ENCODE results near the gene CLSTN2.

Gene CLSTN2

GRCh38 chr3:140015741-140016140 lies 80.8 kb downstream of the CLSTN2 start:
- peaks cover 2% of the 10 kb centered on the region for H3K9me3 ChIP-seq (ENCODE audit: insufficient read depth, low read depth, low read length)
- no peaks in the 10 kb centered on the region for H3K36me3 ChIP-seq (ENCODE audit: control insufficient read depth in 1 of 2, insufficient read depth in 2 of 2, low read length in 2 of 2)
- no peak overlapping the region for H3K18ac ChIP-seq (ENCODE audit: low read length)
- no peak overlapping the region for H2BK5ac ChIP-seq (ENCODE audit: low read depth, low read length, poor library complexity)
- no peak overlapping the region for H3K23ac ChIP-seq (ENCODE audit: low read length)
- H2AFZ ChIP-seq (ENCODE audit: insufficient read depth, low read length, poor library complexity), result no peak overlapping the region
- WGBS (ENCODE audit: extremely low coverage, insufficient coverage, insufficient read length), result no CpG with 5 or more reads among the region's 3 CpGs
- H3K4me3 ChIP-seq (ENCODE audit: low read depth, low read length), result no peak overlapping the region
- no peak overlapping the region for H4K91ac ChIP-seq (ENCODE audit: low read depth, low read length)
- H3K27ac ChIP-seq (ENCODE audit: low read depth, low read length), result no peak overlapping the region
- no peaks in the 10 kb centered on the region for H3K79me2 ChIP-seq (ENCODE audit: control insufficient read depth, insufficient read depth, low read length, poor library complexity)
- no peak overlapping the region for H3K9ac ChIP-seq (ENCODE audit: low read length)
- no peaks in the 10 kb centered on the region for H3K27me3 ChIP-seq (ENCODE audit: insufficient read depth, low read length)
- H4K12ac ChIP-seq (ENCODE audit: low read depth, low read length), result no peak overlapping the region
- H4K8ac ChIP-seq (ENCODE audit: low read depth, low read length), result no peak overlapping the region
- H2AK5ac ChIP-seq (ENCODE audit: low read length), result no peak overlapping the region
- no peak for DNase-seq
- no peak overlapping the region for H2BK120ac ChIP-seq (ENCODE audit: insufficient read depth, low read length, poor library complexity)
- no peak overlapping the region for H3K14ac ChIP-seq (ENCODE audit: low read length)
- H2BK12ac ChIP-seq (ENCODE audit: low read length), result no peak overlapping the region
- H3K79me1 ChIP-seq (ENCODE audit: low read length), result no peaks in the 10 kb centered on the region
- no peak overlapping the region for H3K4me2 ChIP-seq (ENCODE audit: low read length)
- no peak overlapping the region for H3K4ac ChIP-seq (ENCODE audit: low read depth, low read length)
- no peaks in the 10 kb centered on the region for H3K4me1 ChIP-seq (ENCODE audit: control insufficient read depth in 1 of 2, insufficient read depth in 2 of 2, low read length in 2 of 2)

GRCh38 chr3:140018556-140018955 lies 83.6 kb downstream of the CLSTN2 start:
- Histone ChIP-seq H3K27ac (ENCODE audit: low read depth, low read length) (no peak overlapping the region), H3K27me3 (ENCODE audit: insufficient read depth, low read length) (no peaks in the 10 kb centered on the region), H2AK5ac (ENCODE audit: low read length) (no peak overlapping the region), H4K8ac (ENCODE audit: low read depth, low read length) (no peak overlapping the region), H4K91ac (ENCODE audit: low read depth, low read length) (no peak overlapping the region), H3K18ac (ENCODE audit: low read length) (no peak overlapping the region), H2AFZ (ENCODE audit: insufficient read depth, low read length, poor library complexity) (no peak overlapping the region), H2BK5ac (ENCODE audit: low read depth, low read length, poor library complexity) (no peak overlapping the region), H3K79me2 (ENCODE audit: control insufficient read depth, insufficient read depth, low read length, poor library complexity) (no peaks in the 10 kb centered on the region), H2BK120ac (ENCODE audit: insufficient read depth, low read length, poor library complexity) (no peak overlapping the region), H2BK12ac (ENCODE audit: low read length) (no peak overlapping the region), H3K4ac (ENCODE audit: low read depth, low read length) (no peak overlapping the region), H3K36me3 (ENCODE audit: control insufficient read depth in 1 of 2, insufficient read depth in 2 of 2, low read length in 2 of 2) (no peaks in the 10 kb centered on the region), H3K9me3 (ENCODE audit: insufficient read depth, low read depth, low read length) (peaks cover 2% of the 10 kb centered on the region), H3K4me1 (ENCODE audit: control insufficient read depth in 1 of 2, insufficient read depth in 2 of 2, low read length in 2 of 2) (no peaks in the 10 kb centered on the region), H3K9ac (ENCODE audit: low read length) (no peak overlapping the region), H3K4me2 (ENCODE audit: low read length) (no peak overlapping the region), H3K4me3 (ENCODE audit: low read depth, low read length) (no peak overlapping the region), H3K23ac (ENCODE audit: low read length) (no peak overlapping the region), H3K79me1 (ENCODE audit: low read length) (no peaks in the 10 kb centered on the region), H4K12ac (ENCODE audit: low read depth, low read length) (no peak overlapping the region), H3K14ac (ENCODE audit: low read length) (no peak overlapping the region)
- peak in 1 of 2 donors; percentile 43 for DNase-seq
- no CpG with 5 or more reads among the region's 2 CpGs for WGBS (ENCODE audit: extremely low coverage, insufficient coverage, insufficient read length)

GRCh38 chr3:140019946-140020345 lies 85.0 kb downstream of the CLSTN2 start:
- H3K14ac ChIP-seq (ENCODE audit: low read length), result no peak overlapping the region
- H2AFZ ChIP-seq (ENCODE audit: insufficient read depth, low read length, poor library complexity), result no peak overlapping the region
- no peaks in the 10 kb centered on the region for H3K4me1 ChIP-seq (ENCODE audit: control insufficient read depth in 1 of 2, insufficient read depth in 2 of 2, low read length in 2 of 2)
- no peak overlapping the region for H2BK120ac ChIP-seq (ENCODE audit: insufficient read depth, low read length, poor library complexity)
- H4K8ac ChIP-seq (ENCODE audit: low read depth, low read length), result no peak overlapping the region
- no peak overlapping the region for H3K4ac ChIP-seq (ENCODE audit: low read depth, low read length)
- no peaks in the 10 kb centered on the region for H3K79me2 ChIP-seq (ENCODE audit: control insufficient read depth, insufficient read depth, low read length, poor library complexity)
- H4K12ac ChIP-seq (ENCODE audit: low read depth, low read length), result no peak overlapping the region
- no peak overlapping the region for H2BK12ac ChIP-seq (ENCODE audit: low read length)
- no peak overlapping the region for H2AK5ac ChIP-seq (ENCODE audit: low read length)
- WGBS (ENCODE audit: extremely low coverage, insufficient coverage, insufficient read length), result no CpG with 5 or more reads among the region's 2 CpGs
- H3K79me1 ChIP-seq (ENCODE audit: low read length), result no peaks in the 10 kb centered on the region
- H3K9ac ChIP-seq (ENCODE audit: low read length), result no peak overlapping the region
- no peak overlapping the region for H3K18ac ChIP-seq (ENCODE audit: low read length)
- H3K23ac ChIP-seq (ENCODE audit: low read length), result no peak overlapping the region
- no peak overlapping the region for H2BK5ac ChIP-seq (ENCODE audit: low read depth, low read length, poor library complexity)
- H3K27ac ChIP-seq (ENCODE audit: low read depth, low read length), result no peak overlapping the region
- H3K9me3 ChIP-seq (ENCODE audit: insufficient read depth, low read depth, low read length), result peaks cover 2% of the 10 kb centered on the region
- H3K4me2 ChIP-seq (ENCODE audit: low read length), result no peak overlapping the region
- no peak overlapping the region for H4K91ac ChIP-seq (ENCODE audit: low read depth, low read length)
- no peak overlapping the region for H3K4me3 ChIP-seq (ENCODE audit: low read depth, low read length)
- DNase-seq, result peak; percentile 55 to 62
- no peaks in the 10 kb centered on the region for H3K36me3 ChIP-seq (ENCODE audit: control insufficient read depth in 1 of 2, insufficient read depth in 2 of 2, low read length in 2 of 2)
- no peaks in the 10 kb centered on the region for H3K27me3 ChIP-seq (ENCODE audit: insufficient read depth, low read length)

GRCh38 chr3:140020541-140020940 lies 85.6 kb downstream of the CLSTN2 start:
- H3K27ac ChIP-seq (ENCODE audit: low read depth, low read length), result no peak overlapping the region
- no peak overlapping the region for H3K23ac ChIP-seq (ENCODE audit: low read length)
- no peak overlapping the region for H3K14ac ChIP-seq (ENCODE audit: low read length)
- H4K12ac ChIP-seq (ENCODE audit: low read depth, low read length), result no peak overlapping the region
- no peak overlapping the region for H2BK120ac ChIP-seq (ENCODE audit: insufficient read depth, low read length, poor library complexity)
- H3K79me2 ChIP-seq (ENCODE audit: control insufficient read depth, insufficient read depth, low read length, poor library complexity), result no peaks in the 10 kb centered on the region
- H3K4ac ChIP-seq (ENCODE audit: low read depth, low read length), result no peak overlapping the region
- H2AFZ ChIP-seq (ENCODE audit: insufficient read depth, low read length, poor library complexity), result no peak overlapping the region
- H3K4me3 ChIP-seq (ENCODE audit: low read depth, low read length), result no peak overlapping the region
- H4K91ac ChIP-seq (ENCODE audit: low read depth, low read length), result no peak overlapping the region
- no peak overlapping the region for H3K4me2 ChIP-seq (ENCODE audit: low read length)
- H3K4me1 ChIP-seq (ENCODE audit: control insufficient read depth in 1 of 2, insufficient read depth in 2 of 2, low read length in 2 of 2), result no peaks in the 10 kb centered on the region
- no peak overlapping the region for H4K8ac ChIP-seq (ENCODE audit: low read depth, low read length)
- H3K27me3 ChIP-seq (ENCODE audit: insufficient read depth, low read length), result no peaks in the 10 kb centered on the region
- H2AK5ac ChIP-seq (ENCODE audit: low read length), result no peak overlapping the region
- no peak for DNase-seq
- H3K9ac ChIP-seq (ENCODE audit: low read length), result no peak overlapping the region
- H3K9me3 ChIP-seq (ENCODE audit: insufficient read depth, low read depth, low read length), result peaks cover 2% of the 10 kb centered on the region
- H3K36me3 ChIP-seq (ENCODE audit: control insufficient read depth in 1 of 2, insufficient read depth in 2 of 2, low read length in 2 of 2), result no peaks in the 10 kb centered on the region
- no CpG with 5 or more reads among the region's 7 CpGs for WGBS (ENCODE audit: extremely low coverage, insufficient coverage, insufficient read length)
- H3K18ac ChIP-seq (ENCODE audit: low read length), result no peak overlapping the region
- no peak overlapping the region for H2BK12ac ChIP-seq (ENCODE audit: low read length)
- H3K79me1 ChIP-seq (ENCODE audit: low read length), result no peaks in the 10 kb centered on the region
- H2BK5ac ChIP-seq (ENCODE audit: low read depth, low read length, poor library complexity), result no peak overlapping the region
